ENCODE data around the gene IGFBPL1. TPM values are rescaled to one million over a fixed set of nuclear protein-coding genes. Genes with fewer than 3 reads are reported as not detected.

IGFBPL1 gene
- total RNA-seq, 1 donor from 2014 or later = 0.35 TPM

DNA sequence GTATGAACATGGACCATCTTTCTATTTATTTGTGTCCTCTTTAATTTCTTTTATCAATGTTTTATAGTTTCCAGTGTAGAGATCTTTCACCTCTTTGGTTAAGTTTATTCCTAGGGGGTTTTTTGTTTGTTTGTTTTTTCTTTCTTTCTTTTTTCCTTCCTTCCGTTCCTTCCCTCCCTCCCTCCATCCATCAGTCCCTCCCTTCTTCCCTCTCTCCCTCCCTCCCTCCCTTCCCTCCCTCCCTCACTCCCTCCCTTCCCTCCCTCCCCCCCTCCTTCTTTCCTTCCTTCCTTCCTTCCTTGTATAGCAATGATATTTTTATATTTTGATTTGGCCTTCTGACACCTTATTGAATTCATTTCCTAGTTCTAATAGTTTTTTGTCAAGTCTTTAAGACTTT lies 23.4 kb upstream of the IGFBPL1 start:
- DNase-seq = no peak
- Histone ChIP-seq H3K36me3 (no peaks in the 10 kb centered on the region), H3K27me3 (ENCODE audit: low read depth) (peaks cover under 1% of the 10 kb centered on the region), H3K4me1 (no peaks in the 10 kb centered on the region), H3K27ac (no peak overlapping the region), H3K4me3 (no peak overlapping the region), H3K9me3 (no peaks in the 10 kb centered on the region)
- no peak for ATAC-seq
- TF ChIP-seq, protein P1, sequence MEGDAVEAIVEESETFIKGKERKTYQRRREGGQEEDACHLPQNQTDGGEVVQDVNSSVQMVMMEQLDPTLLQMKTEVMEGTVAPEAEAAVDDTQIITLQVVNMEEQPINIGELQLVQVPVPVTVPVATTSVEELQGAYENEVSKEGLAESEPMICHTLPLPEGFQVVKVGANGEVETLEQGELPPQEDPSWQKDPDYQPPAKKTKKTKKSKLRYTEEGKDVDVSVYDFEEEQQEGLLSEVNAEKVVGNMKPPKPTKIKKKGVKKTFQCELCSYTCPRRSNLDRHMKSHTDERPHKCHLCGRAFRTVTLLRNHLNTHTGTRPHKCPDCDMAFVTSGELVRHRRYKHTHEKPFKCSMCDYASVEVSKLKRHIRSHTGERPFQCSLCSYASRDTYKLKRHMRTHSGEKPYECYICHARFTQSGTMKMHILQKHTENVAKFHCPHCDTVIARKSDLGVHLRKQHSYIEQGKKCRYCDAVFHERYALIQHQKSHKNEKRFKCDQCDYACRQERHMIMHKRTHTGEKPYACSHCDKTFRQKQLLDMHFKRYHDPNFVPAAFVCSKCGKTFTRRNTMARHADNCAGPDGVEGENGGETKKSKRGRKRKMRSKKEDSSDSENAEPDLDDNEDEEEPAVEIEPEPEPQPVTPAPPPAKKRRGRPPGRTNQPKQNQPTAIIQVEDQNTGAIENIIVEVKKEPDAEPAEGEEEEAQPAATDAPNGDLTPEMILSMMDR (IDR thresholded peaks at IDR 0.05) = no peak
- intact Hi-C loops (cut with DNase I) = no loop called here

DNA sequence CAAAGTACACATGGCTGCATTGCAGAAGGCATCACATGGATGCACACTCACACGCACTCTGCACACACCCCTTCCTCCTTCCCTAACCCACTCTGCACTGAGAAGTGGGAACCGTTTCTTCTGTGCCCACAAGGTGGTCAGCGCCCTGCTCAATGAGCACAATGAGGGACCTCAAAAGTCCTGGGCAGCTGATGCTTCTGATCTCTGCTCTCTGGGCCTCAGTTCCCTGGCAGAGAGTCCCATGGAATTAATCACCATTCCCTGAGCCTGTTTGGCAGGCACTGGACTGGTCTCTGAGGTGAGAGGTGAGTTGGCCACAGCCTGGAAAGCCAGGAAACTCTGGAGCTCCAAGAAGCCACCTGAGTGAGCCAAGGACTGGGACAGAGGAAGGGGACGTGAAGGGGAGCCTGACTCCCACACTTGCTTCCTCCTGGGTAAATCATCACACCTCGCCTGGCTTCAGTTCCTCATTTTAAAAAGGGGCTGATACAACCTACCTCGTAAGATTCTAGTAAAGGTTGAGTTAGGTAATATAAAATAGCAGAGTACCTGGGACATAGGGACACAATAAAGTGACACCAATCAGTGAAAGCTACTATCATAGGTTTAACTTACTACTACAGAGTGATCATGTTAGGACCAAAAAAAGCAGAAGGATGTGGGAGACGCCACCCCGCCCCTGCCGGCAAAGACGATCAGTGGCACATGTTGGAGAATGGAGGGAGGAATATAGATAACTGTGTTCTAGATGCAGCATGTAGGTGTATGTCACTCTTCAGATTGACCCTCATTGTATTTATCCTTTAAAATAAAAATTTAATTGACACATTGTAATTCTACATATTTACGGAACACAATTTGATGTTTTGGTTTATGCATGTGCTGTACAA lies 21.1 kb upstream of the IGFBPL1 start:
- TF ChIP-seq, protein P1 (IDR thresholded peaks at IDR 0.05) = no peak
- Histone ChIP-seq H3K4me3 (no peak overlapping the region), H3K9me3 (no peaks in the 10 kb centered on the region), H3K36me3 (no peaks in the 10 kb centered on the region), H3K4me1 (no peaks in the 10 kb centered on the region), H3K27me3 (ENCODE audit: low read depth) (peaks cover 7% of the 10 kb centered on the region), H3K27ac (no peak overlapping the region)
- ATAC-seq = peak in 1 of 2 donors; percentile 9
- intact Hi-C loops (cut with DNase I) = no loop called here
- no peak for DNase-seq

DNA sequence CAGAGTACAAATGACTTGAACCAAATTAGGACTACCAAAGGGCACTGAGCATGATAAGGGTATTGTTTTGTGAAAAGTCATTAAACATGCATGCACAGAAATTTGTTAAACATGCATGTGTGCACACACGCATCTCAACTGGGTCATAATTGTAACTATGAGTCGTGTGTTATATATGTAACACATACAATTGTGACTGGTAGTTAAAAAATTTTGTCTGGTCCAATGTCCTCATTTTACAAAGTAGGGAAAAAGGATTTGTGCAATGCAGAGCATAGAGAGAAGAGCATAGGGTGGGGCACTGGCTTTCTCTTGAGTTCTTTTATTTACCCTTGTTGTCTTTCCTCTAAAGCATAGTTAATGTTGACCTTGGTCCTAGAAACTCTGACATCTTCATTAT lies 19.3 kb upstream of the IGFBPL1 start:
- ATAC-seq (no peak), DNase-seq (no peak)
- no peak overlapping the region for H3K27ac ChIP-seq
- intact Hi-C loops (cut with DNase I) = no loop called here
- H3K4me1 ChIP-seq = no peaks in the 10 kb centered on the region
- no peak overlapping the region for H3K4me3 ChIP-seq
- H3K9me3 ChIP-seq = no peaks in the 10 kb centered on the region
- no peaks in the 10 kb centered on the region for H3K36me3 ChIP-seq
- H3K27me3 ChIP-seq (ENCODE audit: low read depth) = peaks cover 7% of the 10 kb centered on the region
- TF ChIP-seq, protein P1 (IDR thresholded peaks at IDR 0.05) = no peak

DNA sequence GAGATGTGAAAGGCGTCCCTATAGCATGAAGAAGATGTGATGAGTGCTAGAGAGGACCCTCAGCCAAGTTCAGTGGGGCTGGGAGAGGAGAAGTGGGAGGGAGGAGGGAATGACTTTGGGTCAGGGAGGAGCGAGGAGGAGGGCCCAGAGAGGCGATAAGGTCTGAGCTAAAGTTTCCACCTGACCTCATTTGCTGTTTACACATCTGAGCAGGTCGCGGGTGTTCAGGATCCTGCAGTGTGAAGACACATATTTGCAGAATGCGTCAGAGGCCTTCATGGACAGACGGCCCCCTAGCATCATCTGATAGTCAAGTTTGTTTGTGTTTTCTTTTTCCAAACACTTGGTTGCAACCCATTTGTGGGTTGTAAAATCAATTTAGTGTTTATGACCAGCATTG lies 18.9 kb upstream of the IGFBPL1 start:
- Histone ChIP-seq H3K36me3 (no peaks in the 10 kb centered on the region), H3K27me3 (ENCODE audit: low read depth) (peaks cover 7% of the 10 kb centered on the region), H3K9me3 (no peaks in the 10 kb centered on the region), H3K4me3 (no peak overlapping the region), H3K27ac (no peak overlapping the region), H3K4me1 (no peaks in the 10 kb centered on the region)
- intact Hi-C loops (cut with DNase I) = no loop called here
- peak; percentile 66 to 85 for ATAC-seq
- DNase-seq = no peak
- TF ChIP-seq, protein P1 (IDR thresholded peaks at IDR 0.05) = no peak

DNA sequence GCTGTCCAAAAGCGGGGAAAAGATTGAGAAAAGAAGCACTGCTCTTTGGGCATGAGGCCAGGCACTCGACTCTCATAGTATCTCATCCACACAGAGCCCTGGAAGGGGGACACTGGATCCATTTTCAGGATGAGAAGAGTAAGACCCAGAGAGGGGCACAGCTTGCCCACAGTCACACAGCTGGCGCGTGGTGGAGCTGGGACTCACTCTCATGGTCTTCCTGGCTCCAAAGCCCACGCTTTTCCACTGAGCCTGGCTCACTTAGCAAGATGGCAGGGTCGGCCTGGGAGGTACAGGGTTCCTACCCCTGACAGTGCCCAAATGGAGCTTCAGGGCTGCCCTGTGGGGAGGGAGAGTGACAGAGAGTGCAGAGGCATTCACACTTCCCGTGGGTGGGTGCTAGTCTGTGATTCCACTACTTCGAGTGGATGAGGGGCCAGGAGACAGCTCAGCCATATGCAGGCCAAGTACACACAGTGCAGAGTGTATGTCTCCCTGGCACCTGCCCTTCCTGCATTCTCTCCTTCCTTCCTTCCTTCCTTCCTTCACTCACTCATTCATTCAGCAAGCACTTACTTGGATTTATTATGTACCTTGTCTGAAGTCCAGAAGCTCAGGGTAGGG lies 18.3 kb upstream of the IGFBPL1 start:
- intact Hi-C loops (cut with DNase I) = no loop called here

More for the DNA sequence above, 18.3 kb upstream of the IGFBPL1 start:
- H3K4me3 ChIP-seq = no peak overlapping the region
- peaks cover 7% of the 10 kb centered on the region for H3K27me3 ChIP-seq (ENCODE audit: low read depth)
- DNase-seq = no peak
- H3K4me1 ChIP-seq = peaks cover 5% of the 10 kb centered on the region
- no peak overlapping the region for H3K27ac ChIP-seq
- ATAC-seq = peak; percentile 24 to 45
- TF ChIP-seq, protein P1 (IDR thresholded peaks at IDR 0.05) = no peak
- H3K36me3 ChIP-seq = no peaks in the 10 kb centered on the region
- H3K9me3 ChIP-seq = no peaks in the 10 kb centered on the region
